Left renal cortex interstitium (tissue), 4 donors: ENCODE measurements around the gene EIPR1. TPM values are rescaled to one million over a fixed set of nuclear protein-coding genes. Genes with fewer than 3 reads are reported as not detected.
A peak's percentile ranks its signal among the peaks of the same experiment; 100 is the strongest.
"Not testable (repeated sequence)": the region's sequence is repeated elsewhere in the genome, so short reads cannot be mapped to it uniquely, and the experiment has no call there.

ENCODE experiments used
- DNase-seq, 4 donors: peaks; one replicate each; pipeline ENCODE4 v3.0.0-alpha.2; 2013; ENCODE audit warnings: low read depth in 4 of 4, low spot score in 2 of 4, missing footprints in 1 of 4
- polyA plus RNA-seq, 4 donors: library from polyadenylated mRNA; unstranded; fragments of 120-200 nt; gene quantifications; one replicate each; pipeline ENCODE4 v1.2.1, GENCODE V29; 2013; ENCODE audit not compliant: insufficient read length in 4 of 4

EIPR1 gene
- polyA plus RNA-seq, 4 donors: 22.8 to 27.6 (median 26.3) TPM

- DNase-seq: no peak
These were observed 86.5 kb downstream of the EIPR1 start for GRCh38 chr2:3291113-3291512.

- no peak for DNase-seq
These were observed 87.0 kb downstream of the EIPR1 start for GRCh38 chr2:3290655-3291054.

DNA sequence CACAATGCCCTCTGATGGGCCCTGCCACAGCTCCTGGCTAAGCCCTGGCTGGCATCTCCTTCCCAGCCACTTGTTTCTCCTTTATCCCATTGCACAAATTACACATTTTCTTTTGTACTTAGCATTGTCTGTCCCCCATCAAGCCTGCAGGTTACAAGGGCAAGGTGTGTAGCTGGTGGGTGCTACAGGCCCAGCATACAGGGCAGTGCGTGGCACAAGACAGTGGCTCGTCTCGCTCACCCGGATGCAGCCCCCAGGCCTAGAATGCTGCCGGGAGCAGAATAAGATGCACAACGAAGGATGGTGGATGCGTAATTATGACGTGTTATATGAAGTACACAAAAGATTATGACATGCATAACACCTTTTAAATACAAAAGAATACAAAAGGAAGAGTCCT is 87.6 kb downstream of the EIPR1 start:
- DNase-seq: no peak

DNA sequence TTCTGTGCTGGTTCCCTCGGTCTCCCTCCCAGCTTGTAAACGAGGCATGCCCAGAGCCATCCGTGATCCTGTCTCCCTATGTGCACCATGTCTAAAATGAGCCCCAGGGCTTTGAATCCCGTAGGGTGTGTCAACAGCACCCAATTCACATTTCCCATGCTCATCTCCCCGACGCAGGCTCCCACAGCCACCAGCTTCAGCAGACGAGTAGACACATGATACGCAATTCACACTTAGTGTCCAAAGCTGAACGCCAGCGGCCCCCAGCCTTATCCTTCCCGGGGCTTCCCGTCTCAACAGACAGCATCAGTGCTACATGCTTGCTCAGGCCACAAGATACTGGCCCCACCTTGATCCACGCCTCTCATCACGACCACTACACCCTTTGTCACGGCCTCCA is 88.1 kb downstream of the EIPR1 start:
- no peak for DNase-seq

GRCh38 chr2:3289171-3289515 is 88.5 kb downstream of the EIPR1 start:
- no peak for DNase-seq

GRCh38 chr2:3288470-3289170 is 89.0 kb downstream of the EIPR1 start:
- no peak for DNase-seq

GRCh38 chr2:3287896-3288295 is 89.7 kb downstream of the EIPR1 start:
- no peak for DNase-seq

DNA sequence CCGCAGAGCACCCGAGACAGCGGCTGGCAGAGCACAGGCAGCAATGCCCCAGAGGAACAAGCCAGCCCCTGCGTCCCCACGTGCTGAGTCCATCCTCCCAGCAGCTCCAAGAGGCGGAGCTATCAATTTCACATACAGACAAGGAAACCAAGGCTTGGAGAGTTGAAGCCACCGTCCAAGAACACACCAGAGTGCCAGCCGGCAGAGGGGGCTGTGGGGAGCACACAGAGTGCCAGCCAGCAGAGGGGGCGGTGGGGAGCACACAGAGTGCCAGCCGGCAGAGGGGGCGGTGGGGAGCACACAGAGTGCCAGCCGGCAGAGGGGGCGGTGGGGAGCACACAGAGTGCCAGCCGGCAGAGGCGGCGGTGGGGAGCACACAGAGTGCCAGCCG is 91.0 kb downstream of the EIPR1 start:
- DNase-seq: not testable (repeated sequence)

- DNase-seq: no peak
These were observed 91.5 kb downstream of the EIPR1 start for GRCh38 chr2:3285901-3286645.

- no peak for DNase-seq
These were observed 92.7 kb downstream of the EIPR1 start for GRCh38 chr2:3284657-3285630.

DNA sequence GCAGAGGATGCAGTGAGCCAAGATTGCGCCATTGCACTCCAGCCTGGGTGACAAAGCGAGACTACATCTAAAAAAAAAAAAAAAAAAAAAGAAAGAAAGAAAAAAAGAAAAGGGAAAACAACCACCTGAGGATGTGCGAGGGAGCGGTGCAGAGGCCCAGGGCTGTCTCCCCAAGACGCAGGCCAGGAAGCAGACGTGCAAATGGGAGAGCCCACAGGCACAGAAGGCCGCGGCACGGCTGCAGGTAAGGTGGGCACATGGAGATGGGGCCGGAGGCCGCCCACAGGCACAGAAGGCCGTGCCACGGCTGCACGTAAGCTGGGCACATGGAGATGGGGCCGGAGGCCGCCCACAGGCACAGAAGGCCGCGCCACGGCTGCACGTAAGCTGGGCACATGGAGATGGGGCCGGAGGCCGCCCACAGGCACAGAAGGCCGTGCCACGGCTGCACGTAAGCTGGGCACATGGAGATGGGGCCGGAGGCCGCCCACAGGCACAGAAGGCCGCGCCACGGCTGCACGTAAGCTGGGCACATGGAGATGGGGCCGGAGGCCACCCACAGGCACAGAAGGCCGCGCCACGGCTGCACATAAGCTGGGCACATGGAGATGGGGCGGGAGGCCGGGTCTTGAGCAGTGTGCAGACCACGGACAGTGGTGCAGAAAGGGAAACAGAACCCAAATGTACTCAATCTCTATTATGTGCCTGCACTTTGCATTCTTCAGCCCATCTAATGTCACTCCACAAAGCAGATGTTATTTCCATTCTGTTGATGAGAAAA is 93.6 kb downstream of the EIPR1 start:
- DNase-seq: not testable (repeated sequence)

DNA sequence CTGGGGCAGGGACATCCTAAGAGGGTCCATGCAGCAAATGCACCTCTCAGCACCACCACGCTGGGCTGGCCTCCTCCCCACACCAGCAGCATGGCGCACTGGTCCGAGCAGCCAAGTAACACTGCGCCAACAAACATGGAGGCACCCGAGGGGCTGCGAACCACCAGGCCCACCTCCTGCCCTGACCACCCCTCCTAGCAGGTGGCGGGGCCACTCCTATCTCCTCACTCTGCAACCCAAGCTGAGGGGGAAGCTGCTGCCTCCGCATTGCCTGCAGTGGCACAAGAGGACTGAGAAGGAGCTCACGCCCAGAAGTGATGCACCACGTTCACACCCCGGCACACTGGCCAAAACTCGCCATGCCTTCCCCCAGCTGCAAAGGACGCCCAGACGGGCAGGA is 94.4 kb downstream of the EIPR1 start:
- DNase-seq: no peak

GRCh38 chr2:3282056-3282998 is 95.3 kb downstream of the EIPR1 start:
- DNase-seq: peak in 2 of 4 donors; percentile 13 to 54

- DNase-seq: no peak
These were observed 96.7 kb downstream of the EIPR1 start for GRCh38 chr2:3280683-3281520.

GRCh38 chr2:3280197-3280596 is 97.4 kb downstream of the EIPR1 start:
- DNase-seq: no peak

DNA sequence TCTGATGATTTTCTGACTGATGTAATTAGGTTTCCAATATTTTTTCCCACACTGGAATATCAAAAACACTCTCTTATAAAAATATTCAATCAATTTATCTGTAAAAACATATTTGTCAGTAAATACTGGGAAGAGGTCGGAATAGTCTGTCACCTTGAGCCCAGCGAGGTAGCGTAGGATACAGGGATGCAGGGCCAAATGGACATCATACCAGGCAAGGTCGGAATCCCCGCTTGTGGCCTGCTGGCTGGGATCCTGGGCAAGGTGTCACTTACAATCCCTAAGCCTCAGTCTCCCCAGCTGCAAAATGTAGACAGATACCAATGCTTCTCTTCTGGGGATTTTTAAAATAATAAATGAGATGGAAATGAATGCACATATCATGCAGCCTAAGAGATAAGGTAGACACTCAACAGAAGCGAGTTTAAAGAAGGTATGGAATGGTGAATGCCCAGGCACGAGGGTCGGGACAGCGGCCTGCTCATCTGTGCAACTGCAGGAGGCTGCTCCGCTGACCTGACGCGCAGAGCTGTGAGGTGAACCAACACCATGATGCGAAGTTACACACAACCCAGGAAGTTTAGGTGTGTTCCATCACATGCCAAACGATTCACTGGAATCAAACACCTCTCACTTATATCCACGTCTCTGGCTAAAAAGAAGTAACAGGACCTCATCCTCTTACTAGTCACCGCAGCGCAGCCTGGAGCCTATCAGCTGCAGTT is 98.2 kb downstream of the EIPR1 start:
- no peak for DNase-seq

DNA sequence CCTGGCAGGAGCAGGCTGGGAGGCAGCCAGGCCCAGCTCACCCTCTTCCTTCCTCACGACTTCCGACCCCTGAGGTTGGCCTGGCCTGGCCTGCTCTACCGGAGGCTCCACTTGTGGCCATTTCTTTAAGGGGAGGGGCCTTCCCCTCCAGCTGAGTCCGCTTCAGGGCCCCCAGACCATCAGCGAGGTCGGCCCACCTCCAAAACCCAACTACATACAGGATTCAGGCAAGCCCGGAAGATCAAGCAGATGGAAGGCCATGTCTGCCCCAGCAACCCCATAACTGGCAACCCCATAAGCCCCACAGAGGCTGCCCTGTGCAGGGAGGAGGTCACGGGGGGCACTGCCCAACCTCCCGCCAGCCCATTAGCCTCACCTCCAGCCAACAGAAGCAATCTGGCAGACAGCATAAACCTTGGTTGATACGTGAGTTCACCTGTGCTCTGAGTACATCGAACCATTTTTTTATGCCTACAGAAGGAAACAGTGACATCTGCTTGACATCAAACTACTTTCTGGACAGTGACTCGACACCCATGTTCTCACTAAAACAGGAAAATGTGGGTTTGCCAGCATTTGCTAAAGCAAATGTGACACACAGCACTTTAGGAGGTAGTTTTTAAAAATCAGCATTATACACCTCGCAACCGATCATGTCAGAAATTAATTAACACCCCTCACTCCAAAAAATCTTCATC is 98.9 kb downstream of the EIPR1 start:
- no peak for DNase-seq
